Right lobe of liver (tissue), 6 donors: Measurements from ENCODE around the gene MBD3L5. TPM values are rescaled to one million over a fixed set of nuclear protein-coding genes. Genes with fewer than 3 reads are reported as not detected.
A peak's percentile ranks its signal among the peaks of the same experiment; 100 is the strongest.

Source experiments
- ATAC-seq, 4 donors: fragments of 200-7000 bp; cut with Tn5 transposase; one replicate each; pipeline ENCODE4 v1.9.1; 2020; ENCODE audit warnings: mild to moderate bottlenecking in 4 of 4, moderate library complexity in 4 of 4
- DNase-seq, 3 donors: peaks; one replicate each; pipeline ENCODE4 v3.0.0-alpha.2; 2020
- H3K27ac ChIP-seq, 3 donors: fragments of 200-600 bp; one replicate each; pipeline ENCODE4 v1.8.0; 2022
- H3K27me3 ChIP-seq, 2 donors: fragments of 200-600 bp; one replicate each; pipeline ENCODE4 v1.8.0; 2022
- H3K36me3 ChIP-seq, 4 donors: fragments of 200-600 bp; sonication (generic) in 1 of 4; one replicate each; pipeline versions ENCODE4 v1.5.1 to v1.8.0; 2017 to 2022; ENCODE audit warnings: control low read depth in 1 of 4
- H3K4me1 ChIP-seq, 4 donors: fragments of 200-600 bp; sonication (generic) in 1 of 4; one replicate each; pipeline versions ENCODE4 v1.5.1 to v1.8.0; 2017 to 2022; ENCODE audit warnings: control low read depth in 1 of 4
- H3K4me3 ChIP-seq, 3 donors: fragments of 200-600 bp; one replicate each; pipeline ENCODE4 v1.8.0; 2022
- H3K9me3 ChIP-seq, 4 donors: fragments of 200-600 bp; sonication (generic) in 1 of 4; one replicate each; pipeline versions ENCODE4 v1.5.1 to v1.8.0; 2017 to 2022; ENCODE audit warnings: control low read depth in 1 of 4
- CTCF ChIP-seq, 4 donors: fragments of 200-600 bp in 3 of 4; fragments of 450-650 bp in 1 of 4; IDR thresholded peaks; one replicate each; pipeline versions ENCODE4 v1.5.1 to v1.8.0; 2016 to 2022; ENCODE audit warnings: antibody characterized with exemption in 4 of 4, mild to moderate bottlenecking in 2 of 4
- POLR2A ChIP-seq: fragments of 450-650 bp; IDR thresholded peaks from one replicate; pipeline ENCODE4 v1.6.1; 2017; ENCODE audit warnings: antibody characterized with exemption, mild to moderate bottlenecking
- WGBS: methylation state at CpG from one replicate; pipeline ENCODE4 v1.1.6; 2018; ENCODE audit warnings: low coverage, low lambda C conversion rate; ENCODE audit not compliant: insufficient coverage; ENCODE audit errors: missing lambda C conversion rate; 5-methylcytosine and 5-hydroxymethylcytosine counted together
- intact Hi-C, 2 donors: fragments of 100-400 bp; cut with DNase I; formaldehyde crosslinking; loops; one replicate each; pipeline versions ENCODE4 v1.11.2 to v1.14.1; 2022
- total RNA-seq, 6 experiments: library from RNA; depleted of rRNA in 2 of 6; stranded (reverse); fragments of >200 nt in 2 of 6; fragmentation: NEBNext Ultra II Directional in 3 of 6; extraction: Animal tissue kit (Norgen Biotek cat#: 25700) in 3 of 6; gene quantifications; one replicate each; pipeline versions ENCODE4 v1.1.0 to v1.2.4, GENCODE V29; 2016 to 2023
- donor health status: DM: no; HTN: yes; CAD: no.
- donor health status: DM: no; HTN: no; CAD: no.
- donor health status: DM: no; HTN: no; CAD: no.
- donor health status: DM: no; HTN: yes; CAD: no.
- donor health status: DM: no; HTN: yes; CAD: no.

The MBD3L5 gene
- total RNA-seq, 6 experiments from 2014 or later: not detected

GRCh38 chr19:7000816-7001215 lies 29.6 kb upstream of the MBD3L5 start:
- intact Hi-C loops: no loop called here
- WGBS: 27% methylated on average over 1 of the region's 1 CpG
- peak in 1 of 4 donors; percentile 29 for ATAC-seq

GRCh38 chr19:7004313-7004931 lies 26.0 kb upstream of the MBD3L5 start:
- DNase-seq (no peak), ATAC-seq (peak in 3 of 4 donors; percentile 59 to 82 (median 61))
- no peak for TF ChIP-seq POLR2A
- TF ChIP-seq CTCF (IDR thresholded peaks at IDR 0.05): peak in 2 of 4 donors; percentile 63 to 88
- 77% methylated on average over 9 of the region's 18 CpGs for WGBS
- H3K27ac ChIP-seq: no peak overlapping the region
- H3K4me3 ChIP-seq: no peak overlapping the region
- no peaks in the 10 kb centered on the region for H3K27me3 ChIP-seq
- H3K4me1 ChIP-seq: no peaks in the 10 kb centered on the region
- no peaks in the 10 kb centered on the region for H3K9me3 ChIP-seq
- intact Hi-C loops: no loop called here
- H3K36me3 ChIP-seq: no peaks in the 10 kb centered on the region

More at GRCh38 chr19:7000816-7001215, 29.6 kb upstream of the MBD3L5 start:
- H3K9me3 ChIP-seq: no peaks in the 10 kb centered on the region
- H3K36me3 ChIP-seq: no peaks in the 10 kb centered on the region
- H3K27ac ChIP-seq: no peak overlapping the region
- TF ChIP-seq POLR2A (no peak), CTCF (IDR thresholded peaks at IDR 0.05) (no peak)
- no peak for DNase-seq
- no peak overlapping the region for H3K4me3 ChIP-seq
- H3K4me1 ChIP-seq: no peaks in the 10 kb centered on the region
- no peaks in the 10 kb centered on the region for H3K27me3 ChIP-seq

GRCh38 chr19:7006135-7006704 lies 24.2 kb upstream of the MBD3L5 start:
- Histone ChIP-seq H3K36me3 (no peaks in the 10 kb centered on the region), H3K27ac (no peak overlapping the region), H3K4me1 (no peaks in the 10 kb centered on the region), H3K4me3 (no peak overlapping the region), H3K27me3 (no peaks in the 10 kb centered on the region), H3K9me3 (no peaks in the 10 kb centered on the region)
- ATAC-seq (no peak), DNase-seq (no peak)
- intact Hi-C loops: no loop called here
- WGBS: 56% methylated on average over 6 of the region's 11 CpGs
- TF ChIP-seq CTCF (IDR thresholded peaks at IDR 0.05) (no peak), POLR2A (no peak)

GRCh38 chr19:7007859-7008258 lies 22.5 kb upstream of the MBD3L5 start:
- Histone ChIP-seq H3K36me3 (no peaks in the 10 kb centered on the region), H3K4me3 (no peak overlapping the region), H3K27ac (no peak overlapping the region), H3K9me3 (no peaks in the 10 kb centered on the region), H3K27me3 (no peaks in the 10 kb centered on the region), H3K4me1 (no peaks in the 10 kb centered on the region)
- ATAC-seq: no peak
- no peak for DNase-seq
- TF ChIP-seq CTCF (IDR thresholded peaks at IDR 0.05) (no peak), POLR2A (no peak)
- 29% methylated on average over 4 of the region's 4 CpGs for WGBS
- intact Hi-C loops: no loop called here
